GM12878 (cell line): Measurements from ENCODE around the gene EFNA3. TPM values are rescaled to one million over a fixed set of nuclear protein-coding genes. Genes with fewer than 3 reads are reported as not detected.
A peak's percentile ranks its signal among the peaks of the same experiment; 100 is the strongest.

Source experiments
- ATAC-seq: fragments of 200-7000 bp; cut with Tn5 transposase; 3 replicates; pipeline ENCODE4 v1.9.1; 2020; ENCODE audit warnings: mild to moderate bottlenecking, moderate library complexity
- BruUV-seq: library from RNA; stranded (reverse); fragments of 400-500 nt; replicated peaks from 2 replicates; lab custom pipeline; 2021; lab: Mats Ljungman, UMichigan
- CTCF ChIA-PET: fragments of 300-600 bp; sonication (Branson Sonifier 250); formaldehyde crosslinking; extraction: SDS; loops from one replicate; lab custom pipeline; 2021; ENCODE audit warnings: inconsistent platforms; lab: Yijun Ruan, JAX
- POLR2A ChIA-PET: fragments of 350-600 bp; formaldehyde crosslinking; extraction: SDS; loops from one replicate; lab custom pipeline; 2021; ENCODE audit warnings: inconsistent platforms; lab: Charles Lee
- RAD21 ChIA-PET: fragments of 300-600 bp; sonication (Branson Sonifier 250); formaldehyde crosslinking; loops from one replicate; lab custom pipeline; 2023; ENCODE audit warnings: antibody characterized with exemption; ENCODE audit not compliant: unreplicated experiment; lab: Charles Lee
- SMC1A ChIA-PET: fragments of 300-600 bp; sonication (Branson Sonifier 250); formaldehyde crosslinking; loops from one replicate; lab custom pipeline; 2023; ENCODE audit not compliant: unreplicated experiment, uncharacterized antibody; lab: Charles Lee
- DNase-seq: peaks from one replicate; pipeline ENCODE4 v3.0.0-alpha.2; 2011; ENCODE audit warnings: low read depth, low spot score
- FAIRE-seq: peaks from 3 replicates; lab custom pipeline; 2011; peaks lifted over from hg19 to GRCh38; lab: Jason Lieb, UNC
- H2AFZ ChIP-seq: 2 replicates; pipeline ENCODE4 v1.6.0; 2011; ENCODE audit warnings: low read depth, low read length, control low read depth; ENCODE audit not compliant: control insufficient read depth
- H3K27ac ChIP-seq: 2 replicates; pipeline ENCODE4 v1.5.1; 2011; ENCODE audit warnings: control low read depth; ENCODE audit not compliant: control insufficient read depth, insufficient read depth
- H3K27me3 ChIP-seq, 2 experiments: replicated peaks in 1 of 2; 2 replicates each; pipeline versions ENCODE4 v1.6.0 to v1.6.1; 2011; ENCODE audit warnings: low read length in 1 of 2; ENCODE audit not compliant: control insufficient read depth in 2 of 2, insufficient read depth in 2 of 2
- H3K36me3 ChIP-seq, 2 experiments: 2 replicates each; pipeline ENCODE4 v1.5.1; 2011; ENCODE audit warnings: low read length in 1 of 2; ENCODE audit not compliant: control insufficient read depth in 2 of 2, insufficient read depth in 2 of 2
- H3K4me1 ChIP-seq: 2 replicates; pipeline ENCODE4 v1.6.1; 2011; ENCODE audit warnings: mild to moderate bottlenecking, low read length, moderate library complexity, mixed read lengths; ENCODE audit not compliant: control insufficient read depth, insufficient read depth
- H3K4me2 ChIP-seq: 2 replicates; pipeline ENCODE4 v1.6.0; 2011; ENCODE audit warnings: control low read depth; ENCODE audit not compliant: control insufficient read depth, insufficient read depth
- H3K4me3 ChIP-seq: fragments of 200-600 bp; sonication (generic); 2 replicates; pipeline ENCODE4 v1.5.1; 2016
- H3K79me2 ChIP-seq: 2 replicates; pipeline ENCODE4 v1.6.0; 2011; ENCODE audit warnings: low read length; ENCODE audit not compliant: control insufficient read depth, insufficient read depth
- H3K9ac ChIP-seq: 2 replicates; pipeline ENCODE4 v1.8.0; 2011; ENCODE audit warnings: low read length, control low read depth, mixed read lengths; ENCODE audit not compliant: control insufficient read depth, insufficient read depth
- H3K9me3 ChIP-seq: replicated peaks from 3 replicates; pipeline ENCODE4 v1.5.1; 2011; ENCODE audit warnings: mild to moderate bottlenecking, low read length; ENCODE audit not compliant: control insufficient read depth, insufficient read depth
- H4K20me1 ChIP-seq: 2 replicates; pipeline ENCODE4 v1.6.0; 2011; ENCODE audit not compliant: control insufficient read depth, insufficient read depth
- CTCF ChIP-seq, 3 experiments: IDR thresholded peaks in 2 of 3; conservative IDR thresholded peaks in 1 of 3; 2 replicates each; pipeline ENCODE4 v1.5.1; 2011; ENCODE audit warnings: low read depth in 3 of 3, low read length in 3 of 3, mild to moderate bottlenecking in 3 of 3, control low read depth in 2 of 3, moderate library complexity in 2 of 3, inconsistent platforms in 1 of 3, mixed read lengths in 1 of 3; ENCODE audit not compliant: control insufficient read depth in 2 of 3, insufficient read depth in 1 of 3; ENCODE audit errors: extremely low read depth in 1 of 3
- ETV6 ChIP-seq, 2 experiments: fragments of 450-650 bp in 1 of 2; IDR thresholded peaks in 1 of 2; conservative IDR thresholded peaks in 1 of 2; 2 replicates each; pipeline ENCODE4 v1.6.1; 2014; ENCODE audit warnings: antibody characterized with exemption in 1 of 2, borderline replicate concordance in 1 of 2, low read depth in 1 of 2, mild to moderate bottlenecking in 1 of 2, moderate library complexity in 1 of 2
- IKZF1 ChIP-seq: fragments of 450-650 bp; conservative IDR thresholded peaks from 2 replicates; pipeline ENCODE4 v1.6.1; 2017; ENCODE audit warnings: antibody characterized with exemption, mild to moderate bottlenecking
- SP1 ChIP-seq: IDR thresholded peaks from one replicate; pipeline ENCODE4 v1.6.1; 2011; ENCODE audit warnings: low read depth, low read length
- WGBS: methylation state at CpG from one replicate; pipeline ENCODE4 v1.1.6; 2016; ENCODE audit warnings: low lambda C conversion rate; ENCODE audit not compliant: insufficient replicate concordance, insufficient coverage; ENCODE audit errors: missing lambda C conversion rate; 5-methylcytosine and 5-hydroxymethylcytosine counted together
- in situ Hi-C: fragments of 300-500 bp; cut with MboI; formaldehyde crosslinking; loops from 9 replicates; pipeline ENCODE4 v1.14.3; 2018; ENCODE audit warnings: mixed read lengths
- intact Hi-C: fragments of 100-400 bp; cut with micrococcal nuclease; formaldehyde crosslinking; loops from one replicate; pipeline ENCODE4 v1.14.2; 2022; ENCODE audit not compliant: unreplicated experiment
- polyA plus RNA-seq, 11 experiments: library from polyadenylated mRNA; depleted of rRNA in 4 of 11; unstranded in 6 of 11; stranded (reverse) in 5 of 11; fragments of >200 nt; fragmentation: Nextera tagmentation in 4 of 11; fragmentation: Illumina TruSeq in 1 of 11; extraction: Ambion mirVana in 4 of 11; extraction: Trizol in 1 of 11; gene quantifications; 1 replicate in 1 of 11; 2 replicates in 10 of 11; pipeline versions ENCODE4 v1.2.1 to v1.2.3, GENCODE V29; 2011 to 2016; ENCODE audit warnings: inconsistent platforms in 2 of 11, missing spikeins in 2 of 11, low read depth in 1 of 11
- total RNA-seq, 4 experiments: library from RNA; depleted of rRNA in 3 of 4; stranded (reverse); fragments of >200 nt in 3 of 4; fragmentation: Illumina TruSeq in 1 of 4; extraction: Trizol in 1 of 4; gene quantifications; 2 replicates each; pipeline versions ENCODE4 v1.2.1 to v1.2.3, GENCODE V29; 2013 to 2021

The EFNA3 gene
- total and polyA plus RNA-seq, 10 of the 15 experiments (the other 5 are each of a cell fraction or from before 2014, with no cell fraction given), result 0.08 to 5.4 (median 1.1) TPM

DNA sequence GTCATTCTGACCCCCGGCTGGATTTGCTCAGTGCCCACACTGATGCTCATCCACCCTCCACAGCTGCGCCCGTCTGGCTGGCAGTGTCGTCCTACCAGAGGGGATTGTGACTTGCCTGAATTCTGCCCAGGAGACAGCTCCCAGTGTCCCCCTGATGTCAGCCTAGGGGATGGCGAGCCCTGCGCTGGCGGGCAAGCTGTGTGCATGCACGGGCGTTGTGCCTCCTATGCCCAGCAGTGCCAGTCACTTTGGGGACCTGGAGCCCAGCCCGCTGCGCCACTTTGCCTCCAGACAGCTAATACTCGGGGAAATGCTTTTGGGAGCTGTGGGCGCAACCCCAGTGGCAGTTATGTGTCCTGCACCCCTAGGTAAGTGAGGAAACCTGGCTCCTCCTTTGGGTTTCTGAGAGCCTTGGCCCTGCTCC lies 20.8 kb upstream of the EFNA3 start:
- H3K27me3 ChIP-seq, result no peaks in the 10 kb centered on the region
- ChIA-PET CTCF (interaction anchor here (0.6 to 15.5 kb wide), 6 partner anchors 12 to 376 kb away, joined by 3 to 195 read pairs (median 4); no protein-coding TSS in a partner anchor), POLR2A (interaction anchor here (0.5 kb wide), 1 partner anchor 272 kb away, joined by 4 read pairs; no protein-coding TSS in a partner anchor), RAD21 (interaction anchor here (3.0 kb wide), 1 partner anchor 13 kb away, joined by 14 read pairs; no protein-coding TSS in a partner anchor), SMC1A (no interaction called here)
- H3K4me1 ChIP-seq, result peaks cover 11% of the 10 kb centered on the region
- intact Hi-C loops (no loop called here), in situ Hi-C loops (no loop called here)
- 92% methylated on average over 13 of the region's 13 CpGs for WGBS
- ATAC-seq, result no peak
- H3K9ac ChIP-seq, result no peak overlapping the region
- no TSS peak for BruUV-seq
- H3K9me3 ChIP-seq, result no peaks in the 10 kb centered on the region
- no peaks in the 10 kb centered on the region for H3K79me2 ChIP-seq
- no peak overlapping the region for H2AFZ ChIP-seq
- H3K4me3 ChIP-seq, result no peak overlapping the region
- H3K36me3 ChIP-seq, result no peaks in the 10 kb centered on the region
- no peak overlapping the region for H3K27ac ChIP-seq
- no peak for DNase-seq
- FAIRE-seq, result no peak
- TF ChIP-seq IKZF1 (no peak), CTCF (IDR thresholded peaks at IDR 0.05 in 2 of 3, conservative IDR thresholded peaks at IDR 0.05 in 1 of 3; ENCODE audit: control insufficient read depth in 2 of 3, extremely low read depth in 1 of 3, insufficient read depth in 1 of 3, low read depth in 3 of 3, low read length in 3 of 3) (0 out of 6 replicates have a peak, but pooled peaks of 1 of the 3 experiments have one; percentile 11)
- H4K20me1 ChIP-seq, result no peaks in the 10 kb centered on the region
- no peak overlapping the region for H3K4me2 ChIP-seq

DNA sequence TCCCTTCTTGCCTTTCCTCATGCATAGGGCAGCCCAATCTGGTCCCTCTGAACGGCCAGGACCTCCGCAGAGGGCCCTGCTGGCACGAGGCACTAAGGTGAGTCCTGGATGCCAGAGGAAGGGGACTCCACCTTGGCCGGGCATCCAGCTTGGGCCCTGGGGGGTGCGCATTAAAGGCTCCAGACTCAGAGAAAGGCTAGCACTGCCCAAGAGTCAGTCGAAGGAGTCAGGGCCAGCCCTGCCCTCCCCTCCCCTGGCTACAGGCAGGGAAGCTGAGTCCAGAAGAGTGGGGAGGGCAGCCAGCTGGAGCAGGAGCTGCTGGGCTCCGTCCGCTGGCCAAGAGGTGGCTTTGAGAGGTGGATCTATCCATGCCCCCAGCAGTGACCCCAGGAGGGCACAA lies 17.9 kb upstream of the EFNA3 start:
- Histone ChIP-seq H3K9me3 (no peaks in the 10 kb centered on the region), H3K9ac (no peak overlapping the region), H2AFZ (no peak overlapping the region), H4K20me1 (no peaks in the 10 kb centered on the region), H3K4me3 (no peak overlapping the region), H3K27ac (no peak overlapping the region), H3K4me2 (no peak overlapping the region), H3K27me3 (no peaks in the 10 kb centered on the region), H3K4me1 (peaks cover 16% of the 10 kb centered on the region), H3K36me3 (no peaks in the 10 kb centered on the region), H3K79me2 (no peaks in the 10 kb centered on the region)
- ChIA-PET RAD21 (interaction anchor here (0.8 to 2.7 kb wide), 7 partner anchors 9 to 580 kb away, joined by 3 to 22 read pairs (median 10); partner anchors contain the start of gene ADAM15), CTCF (interaction anchor here (0.9 to 15.5 kb wide), 15 partner anchors 9 to 501 kb away, joined by 3 to 195 read pairs (median 6); partner anchors contain the start of genes ADAM15 and KCNN3), POLR2A (interaction anchor here (1.3 kb wide), 1 partner anchor 124 kb away, joined by 3 read pairs; the partner anchor contains the start of gene PMVK), SMC1A (interaction anchor here (0.6 to 3.5 kb wide), 10 partner anchors 9 to 501 kb away, joined by 3 to 15 read pairs (median 3); partner anchors contain the start of genes ADAM15, FLAD1 and PBXIP1)
- in situ Hi-C loops, result loop anchor here (5.0 kb wide), 1 partner anchor 498 kb away; no protein-coding TSS in a partner anchor
- FAIRE-seq, result no peak
- 64% methylated on average over 8 of the region's 8 CpGs for WGBS
- no peak for ATAC-seq
- intact Hi-C loops, result loop anchor here (1.0 to 5.0 kb wide), 6 partner anchors 15 to 502 kb away; partner anchors contain the start of genes CKS1B, SHC1 and UBE2Q1
- DNase-seq, result no peak
- TF ChIP-seq SP1, result no peak
- no peak for TF ChIP-seq ETV6 (conservative IDR thresholded peaks at IDR 0.05 in 1 of 2, IDR thresholded peaks at IDR 0.05 in 1 of 2; ENCODE audit: borderline replicate concordance in 1 of 2, low read depth in 1 of 2)
- BruUV-seq, result no TSS peak
